Skeletal muscle tissue (tissue), 4 donors: Measurements from ENCODE around the gene PTPRE. TPM values are rescaled to one million over a fixed set of nuclear protein-coding genes. Genes with fewer than 3 reads are reported as not detected.

Source experiments
- H3K27ac ChIP-seq: one replicate; pipeline ENCODE4 v1.7.0; 2013; ENCODE audit warnings: mild to moderate bottlenecking, low read depth, low read length, inconsistent platforms
- H3K27me3 ChIP-seq, 3 donors: one replicate each; pipeline ENCODE4 v1.7.0; 2013; ENCODE audit warnings: low read length in 3 of 3; ENCODE audit not compliant: control insufficient read depth in 3 of 3, insufficient read depth in 3 of 3
- H3K36me3 ChIP-seq, 3 donors: one replicate each; pipeline ENCODE4 v1.7.0; 2013; ENCODE audit warnings: low read length in 3 of 3; ENCODE audit not compliant: control insufficient read depth in 3 of 3, insufficient read depth in 3 of 3
- H3K4me1 ChIP-seq, 3 donors: one replicate each; pipeline ENCODE4 v1.7.0; 2013; ENCODE audit warnings: low read length in 3 of 3, mild to moderate bottlenecking in 3 of 3; ENCODE audit not compliant: control insufficient read depth in 3 of 3, insufficient read depth in 3 of 3
- H3K4me3 ChIP-seq, 3 donors: one replicate each; pipeline ENCODE4 v1.7.0; 2013; ENCODE audit warnings: low read length in 3 of 3
- H3K9ac ChIP-seq, 3 donors: one replicate each; pipeline ENCODE4 v1.7.0; 2013; ENCODE audit warnings: low read length in 3 of 3, mild to moderate bottlenecking in 3 of 3, moderate library complexity in 2 of 3, low read depth in 1 of 3
- H3K9me3 ChIP-seq, 3 donors: one replicate each; pipeline ENCODE4 v1.7.0; 2013; ENCODE audit warnings: low read length in 3 of 3; ENCODE audit not compliant: control insufficient read depth in 3 of 3
- total RNA-seq: library from RNA; depleted of rRNA; stranded (reverse); fragments of >200 nt; gene quantifications from one replicate; pipeline ENCODE4 v1.2.3, GENCODE V29; 2014
- donor health status: Osteomylitis.

Gene PTPRE
- total RNA-seq, 1 donor from 2014 or later, result 7.8 TPM

GRCh38 chr10:128059982-128060293, 153.0 kb downstream of the PTPRE start:
- H3K4me3 ChIP-seq, result no peak overlapping the region
- no peak overlapping the region for H3K27ac ChIP-seq
- peaks cover 21 to 25% (median 21%) of the 10 kb centered on the region in 3 donors for H3K4me1 ChIP-seq
- no peak overlapping the region for H3K9ac ChIP-seq
- peaks cover 0 to 16% (median 4%) of the 10 kb centered on the region in 3 donors for H3K27me3 ChIP-seq
- H3K9me3 ChIP-seq, result no peaks in the 10 kb centered on the region
- peaks cover 0 to 4% (median 2%) of the 10 kb centered on the region in 3 donors for H3K36me3 ChIP-seq

GRCh38 chr10:128060341-128061250, 153.7 kb downstream of the PTPRE start:
- no peaks in the 10 kb centered on the region for H3K9me3 ChIP-seq
- H3K9ac ChIP-seq, result no peak overlapping the region
- H3K4me3 ChIP-seq, result no peak overlapping the region
- H3K27ac ChIP-seq, result no peak overlapping the region
- H3K4me1 ChIP-seq, result peaks cover 25 to 26% (median 25%) of the 10 kb centered on the region in 3 donors
- H3K27me3 ChIP-seq, result peaks cover 0 to 16% (median 6%) of the 10 kb centered on the region in 3 donors
- peaks cover 0 to 4% (median 2%) of the 10 kb centered on the region in 3 donors for H3K36me3 ChIP-seq

GRCh38 chr10:128061306-128062300, 154.7 kb downstream of the PTPRE start:
- Histone ChIP-seq H3K27me3 (peaks cover 0 to 16% (median 6%) of the 10 kb centered on the region in 3 donors), H3K9me3 (no peaks in the 10 kb centered on the region), H3K4me1 (peaks cover 25 to 30% (median 26%) of the 10 kb centered on the region in 3 donors), H3K4me3 (no peak overlapping the region), H3K36me3 (peaks cover under 1 to 3% (median 2%) of the 10 kb centered on the region in 3 donors), H3K27ac (no peak overlapping the region), H3K9ac (no peak overlapping the region)

- Histone ChIP-seq H3K9me3 (peaks cover 0 to 2% (median 0%) of the 10 kb centered on the region in 3 donors), H3K36me3 (peaks cover 7 to 10% (median 8%) of the 10 kb centered on the region in 3 donors), H3K27ac (peak overlapping the region; percentile 71), H3K4me1 (peaks cover 25 to 34% (median 26%) of the 10 kb centered on the region in 3 donors), H3K4me3 (peak overlapping the region in 2 of 3 donors; percentile 19 to 44), H3K27me3 (peaks cover 0 to 16% (median 6%) of the 10 kb centered on the region in 3 donors), H3K9ac (no peak overlapping the region)
Measured at GRCh38 chr10:128062331-128062880, 155.5 kb downstream of the PTPRE start.

GRCh38 chr10:128062881-128063563, 156.1 kb downstream of the PTPRE start:
- Histone ChIP-seq H3K4me3 (peak overlapping the region in 2 of 3 donors; percentile 19 to 44), H3K27ac (peak overlapping the region; percentile 71), H3K36me3 (peaks cover 7 to 13% (median 11%) of the 10 kb centered on the region in 3 donors), H3K27me3 (peaks cover 0 to 16% (median 6%) of the 10 kb centered on the region in 3 donors), H3K4me1 (peaks cover 25 to 34% (median 26%) of the 10 kb centered on the region in 3 donors), H3K9me3 (peaks cover 0 to 2% (median 0%) of the 10 kb centered on the region in 3 donors), H3K9ac (no peak overlapping the region)

GRCh38 chr10:128063736-128064107, 156.8 kb downstream of the PTPRE start:
- Histone ChIP-seq H3K9ac (no peak overlapping the region), H3K4me3 (no peak overlapping the region), H3K9me3 (peaks cover 0 to 2% (median 0%) of the 10 kb centered on the region in 3 donors), H3K36me3 (peaks cover 7 to 13% (median 11%) of the 10 kb centered on the region in 3 donors), H3K4me1 (peaks cover 25 to 34% (median 26%) of the 10 kb centered on the region in 3 donors), H3K27ac (peak overlapping the region; percentile 71), H3K27me3 (peaks cover 0 to 16% (median 6%) of the 10 kb centered on the region in 3 donors)

- H3K4me1 ChIP-seq, result peaks cover 25 to 34% (median 26%) of the 10 kb centered on the region in 3 donors
- peak overlapping the region; percentile 71 for H3K27ac ChIP-seq
- H3K9me3 ChIP-seq, result peaks cover 0 to 2% (median 0%) of the 10 kb centered on the region in 3 donors
- H3K27me3 ChIP-seq, result peaks cover 0 to 16% (median 6%) of the 10 kb centered on the region in 3 donors
- no peak overlapping the region for H3K4me3 ChIP-seq
- H3K36me3 ChIP-seq, result peaks cover 7 to 13% (median 11%) of the 10 kb centered on the region in 3 donors
- H3K9ac ChIP-seq, result peak overlapping the region in 1 of 3 donors; percentile 25
Measured at GRCh38 chr10:128064108-128064969, 157.4 kb downstream of the PTPRE start.

GRCh38 chr10:128064970-128065580, 158.2 kb downstream of the PTPRE start:
- Histone ChIP-seq H3K36me3 (peaks cover 12 to 18% (median 14%) of the 10 kb centered on the region in 3 donors), H3K9me3 (peaks cover 0 to 2% (median 0%) of the 10 kb centered on the region in 3 donors), H3K4me1 (peaks cover 24 to 34% (median 26%) of the 10 kb centered on the region in 3 donors), H3K9ac (no peak overlapping the region), H3K4me3 (no peak overlapping the region), H3K27ac (no peak overlapping the region), H3K27me3 (peaks cover 0 to 20% (median 6%) of the 10 kb centered on the region in 3 donors)
